ENCODE data around the gene ABCC1. TPM values are rescaled to one million over a fixed set of nuclear protein-coding genes. Genes with fewer than 3 reads are reported as not detected.

ABCC1 gene
- total RNA-seq, 1 experiment from 2014 or later = 61.9 TPM

DNA sequence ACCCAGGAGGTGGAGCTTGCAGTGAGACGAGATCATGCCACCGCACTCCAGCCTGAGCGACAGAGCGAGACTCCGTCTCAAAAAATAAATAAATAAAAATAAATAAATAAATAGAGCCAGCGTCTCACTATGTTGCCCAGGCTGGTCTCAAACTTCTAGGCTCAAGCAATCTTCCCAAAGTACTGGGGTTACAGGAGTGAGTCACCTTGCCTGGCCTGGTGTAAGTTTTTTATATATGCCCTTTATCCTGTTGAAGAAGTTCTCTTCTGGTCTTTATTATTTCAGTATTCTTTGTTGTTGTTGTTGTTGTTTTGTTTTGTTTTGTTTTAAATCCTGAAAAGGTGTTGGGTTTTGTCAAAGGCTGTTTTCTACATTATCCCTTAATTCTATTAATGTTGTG, 30.1 kb upstream of the ABCC1 start (continued):
- TF ChIP-seq, protein P1, sequence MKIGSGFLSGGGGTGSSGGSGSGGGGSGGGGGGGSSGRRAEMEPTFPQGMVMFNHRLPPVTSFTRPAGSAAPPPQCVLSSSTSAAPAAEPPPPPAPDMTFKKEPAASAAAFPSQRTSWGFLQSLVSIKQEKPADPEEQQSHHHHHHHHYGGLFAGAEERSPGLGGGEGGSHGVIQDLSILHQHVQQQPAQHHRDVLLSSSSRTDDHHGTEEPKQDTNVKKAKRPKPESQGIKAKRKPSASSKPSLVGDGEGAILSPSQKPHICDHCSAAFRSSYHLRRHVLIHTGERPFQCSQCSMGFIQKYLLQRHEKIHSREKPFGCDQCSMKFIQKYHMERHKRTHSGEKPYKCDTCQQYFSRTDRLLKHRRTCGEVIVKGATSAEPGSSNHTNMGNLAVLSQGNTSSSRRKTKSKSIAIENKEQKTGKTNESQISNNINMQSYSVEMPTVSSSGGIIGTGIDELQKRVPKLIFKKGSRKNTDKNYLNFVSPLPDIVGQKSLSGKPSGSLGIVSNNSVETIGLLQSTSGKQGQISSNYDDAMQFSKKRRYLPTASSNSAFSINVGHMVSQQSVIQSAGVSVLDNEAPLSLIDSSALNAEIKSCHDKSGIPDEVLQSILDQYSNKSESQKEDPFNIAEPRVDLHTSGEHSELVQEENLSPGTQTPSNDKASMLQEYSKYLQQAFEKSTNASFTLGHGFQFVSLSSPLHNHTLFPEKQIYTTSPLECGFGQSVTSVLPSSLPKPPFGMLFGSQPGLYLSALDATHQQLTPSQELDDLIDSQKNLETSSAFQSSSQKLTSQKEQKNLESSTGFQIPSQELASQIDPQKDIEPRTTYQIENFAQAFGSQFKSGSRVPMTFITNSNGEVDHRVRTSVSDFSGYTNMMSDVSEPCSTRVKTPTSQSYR (CRISPR knock-in tag; IDR thresholded peaks at IDR 0.05) = no peak
- no peak for TF ChIP-seq ZNF396 (CRISPR knock-in tag; IDR thresholded peaks at IDR 0.05; ENCODE audit: borderline replicate concordance)
- no peak for TF ChIP-seq ZSCAN18 (CRISPR knock-in tag; IDR thresholded peaks at IDR 0.05)

- Mint-ChIP-seq H3K36me3 (no peaks in the 10 kb centered on the region), H3K27ac (no peak overlapping the region), H3K9me3 (no peaks in the 10 kb centered on the region), H3K4me1 (peaks cover 5% of the 10 kb centered on the region; the same call in 1 of the 2 replicates), H3K27me3 (ENCODE audit: low read depth) (no peaks in the 10 kb centered on the region), H3K4me3 (no peak overlapping the region)
- ATAC-seq = no peak
- CTCF ChIA-PET = interaction anchor here (1.3 kb wide), 1 partner anchor 37 kb away, joined by 4 read pairs; the partner anchor contains the start of gene CEP20
- POLR2A ChIA-PET = no interaction called here
- no peak for DNase-seq (ENCODE audit: low spot score)
- TF ChIP-seq HMGA2 (CRISPR knock-in tag; IDR thresholded peaks at IDR 0.05) (no peak), GTF2I (CRISPR knock-in tag; conservative IDR thresholded peaks at IDR 0.05) (0 out of 2 replicates have a peak, but pooled peaks have one; percentile 35)
Observed at GRCh38 chr16:15924996-15925395, 24.4 kb upstream of the ABCC1 start.

DNA sequence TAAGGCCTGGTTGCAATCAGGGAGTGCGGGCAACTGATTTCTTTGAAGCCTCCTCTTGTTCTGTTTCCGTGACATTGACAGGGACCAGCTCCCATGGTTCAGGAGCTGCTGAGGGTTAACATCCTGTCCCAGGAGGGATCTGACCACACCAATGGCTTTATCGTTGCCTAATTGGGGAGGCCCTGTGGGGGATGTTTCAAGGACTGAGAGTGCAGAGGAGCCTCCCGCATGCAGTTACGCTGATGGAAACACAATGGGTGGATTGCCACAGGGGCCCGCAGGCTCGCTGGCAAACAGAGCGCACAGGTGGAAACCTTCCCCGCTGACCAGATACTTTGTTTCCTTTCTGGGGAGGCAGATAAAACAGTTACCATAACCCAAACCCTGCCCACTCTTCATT, 23.8 kb upstream of the ABCC1 start:
- peak; percentile 60 for ATAC-seq
- H3K4me3 Mint-ChIP-seq = no peak overlapping the region
- TF ChIP-seq SMAD3 (CRISPR knock-in tag; IDR thresholded peaks at IDR 0.05; ENCODE audit: borderline replicate concordance) (no peak), GRHL2 (CRISPR knock-in tag; IDR thresholded peaks at IDR 0.05; ENCODE audit: insufficient replicate concordance, severe bottlenecking) (no peak), ZNF121 (CRISPR knock-in tag; IDR thresholded peaks at IDR 0.05) (no peak), TCF7 (CRISPR knock-in tag; IDR thresholded peaks at IDR 0.05; ENCODE audit: low read depth) (no peak), ZNF263 (CRISPR knock-in tag; IDR thresholded peaks at IDR 0.05; ENCODE audit: low read depth) (no peak), RORB (CRISPR knock-in tag; IDR thresholded peaks at IDR 0.05) (no peak), FOXJ3 (CRISPR knock-in tag; IDR thresholded peaks at IDR 0.05; ENCODE audit: borderline replicate concordance) (no peak), USF1 (CRISPR knock-in tag; IDR thresholded peaks at IDR 0.05) (no peak), JUN (CRISPR knock-in tag; IDR thresholded peaks at IDR 0.05) (no peak), ZNF232 (CRISPR knock-in tag; IDR thresholded peaks at IDR 0.05) (no peak), CREB1 (CRISPR knock-in tag; IDR thresholded peaks at IDR 0.05) (no peak), MXD4 (CRISPR knock-in tag; IDR thresholded peaks at IDR 0.05; ENCODE audit: borderline replicate concordance) (no peak), NFE2L1 (CRISPR knock-in tag; IDR thresholded peaks at IDR 0.05) (no peak)
- TF ChIP-seq, protein P2, sequence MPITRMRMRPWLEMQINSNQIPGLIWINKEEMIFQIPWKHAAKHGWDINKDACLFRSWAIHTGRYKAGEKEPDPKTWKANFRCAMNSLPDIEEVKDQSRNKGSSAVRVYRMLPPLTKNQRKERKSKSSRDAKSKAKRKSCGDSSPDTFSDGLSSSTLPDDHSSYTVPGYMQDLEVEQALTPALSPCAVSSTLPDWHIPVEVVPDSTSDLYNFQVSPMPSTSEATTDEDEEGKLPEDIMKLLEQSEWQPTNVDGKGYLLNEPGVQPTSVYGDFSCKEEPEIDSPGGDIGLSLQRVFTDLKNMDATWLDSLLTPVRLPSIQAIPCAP (CRISPR knock-in tag; IDR thresholded peaks at IDR 0.05) = no peak
- H3K36me3 Mint-ChIP-seq = no peaks in the 10 kb centered on the region
- ChIA-PET POLR2A (no interaction called here), CTCF (interaction anchor here (1.3 kb wide), 1 partner anchor 37 kb away, joined by 4 read pairs; the partner anchor contains the start of gene CEP20)
- no peaks in the 10 kb centered on the region for H3K9me3 Mint-ChIP-seq
- no peak for DNase-seq (ENCODE audit: low spot score)
- no peaks in the 10 kb centered on the region for H3K27me3 Mint-ChIP-seq (ENCODE audit: low read depth)
- peaks cover 5% of the 10 kb centered on the region; the same call in 1 of the 2 replicates for H3K4me1 Mint-ChIP-seq
- H3K27ac Mint-ChIP-seq = no peak overlapping the region

Measured in WTC11 (cell line).